ENCODE results near the gene LPP.

LPP gene

DNA sequence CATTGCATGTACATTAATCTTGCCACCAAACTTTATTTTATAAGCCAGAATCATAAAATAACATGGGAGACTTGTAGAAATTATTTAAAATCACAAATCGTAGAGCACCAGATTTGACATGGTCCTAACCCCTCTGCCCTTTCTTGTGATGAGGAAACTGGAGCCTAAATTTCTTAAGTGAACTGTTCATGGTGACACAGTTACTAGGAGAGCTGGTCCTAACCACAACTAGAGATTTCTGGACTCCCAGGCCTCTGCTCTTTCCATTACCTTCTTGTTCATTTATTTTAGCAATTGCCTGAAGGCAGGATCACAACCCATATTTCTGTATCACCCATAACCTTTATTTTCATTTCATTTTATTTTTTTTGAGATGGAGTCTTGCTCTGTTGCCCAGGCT, 352.5 kb downstream of the LPP start:
- DNase-seq, result no peak

- no peak for DNase-seq
These were observed 353.3 kb downstream of the LPP start for GRCh38 chr3:188507244-188507720.

DNA sequence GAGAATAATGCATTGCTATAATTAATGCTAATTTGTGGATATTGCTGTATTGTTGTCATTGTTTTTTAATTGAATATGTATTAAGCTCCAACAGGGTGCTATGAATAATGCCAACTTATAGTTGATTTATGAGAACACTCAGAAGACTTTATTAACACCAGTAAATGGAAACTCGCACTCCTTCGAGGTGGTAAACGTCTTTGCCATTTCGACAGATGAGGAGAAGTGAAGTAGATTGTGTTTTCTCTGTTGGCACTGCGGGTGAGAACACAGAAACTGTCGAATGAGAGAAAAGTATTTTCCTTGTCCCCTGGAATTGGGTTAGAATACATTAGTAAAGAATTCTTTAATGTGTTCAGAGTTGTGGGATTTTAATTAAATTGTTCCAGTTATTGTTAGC, 354.5 kb downstream of the LPP start:
- DNase-seq, result no peak

GRCh38 chr3:188509316-188509715, 355.4 kb downstream of the LPP start:
- DNase-seq, result no peak

- DNase-seq, result no peak
These were observed 356.4 kb downstream of the LPP start for GRCh38 chr3:188510366-188510765.

DNA sequence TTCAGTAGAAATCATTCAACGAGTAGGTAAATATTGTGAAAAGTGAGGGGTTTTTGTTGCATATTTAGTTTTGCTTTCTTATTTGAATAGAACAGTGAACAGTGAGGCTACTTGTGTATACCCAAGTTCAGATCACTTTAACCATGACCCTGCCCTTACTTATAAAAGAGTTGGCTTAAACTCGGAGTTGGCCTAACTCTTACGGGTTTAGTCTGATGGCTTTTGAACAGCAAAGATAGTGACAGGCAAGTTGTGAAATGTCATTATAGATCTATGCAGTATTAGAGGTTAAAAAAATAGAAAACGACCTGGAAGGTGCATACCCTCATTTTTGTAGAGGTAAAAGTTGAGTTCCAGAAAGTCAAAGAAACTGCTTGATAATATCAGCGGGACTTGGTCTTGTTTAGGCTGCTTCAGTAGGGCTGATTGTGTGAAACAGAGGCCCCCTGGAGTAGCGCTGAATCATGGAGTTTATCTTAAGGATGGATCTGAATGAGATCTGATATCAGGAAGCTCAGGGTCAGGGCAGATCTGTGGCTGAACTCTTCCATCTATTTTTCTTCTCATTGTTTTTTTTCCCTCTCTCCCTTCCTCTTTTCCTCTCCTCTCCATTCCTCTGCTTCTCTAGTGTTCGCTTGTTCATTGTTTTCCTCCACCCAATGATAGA, 359.8 kb downstream of the LPP start:
- DNase-seq, result no peak

DNA sequence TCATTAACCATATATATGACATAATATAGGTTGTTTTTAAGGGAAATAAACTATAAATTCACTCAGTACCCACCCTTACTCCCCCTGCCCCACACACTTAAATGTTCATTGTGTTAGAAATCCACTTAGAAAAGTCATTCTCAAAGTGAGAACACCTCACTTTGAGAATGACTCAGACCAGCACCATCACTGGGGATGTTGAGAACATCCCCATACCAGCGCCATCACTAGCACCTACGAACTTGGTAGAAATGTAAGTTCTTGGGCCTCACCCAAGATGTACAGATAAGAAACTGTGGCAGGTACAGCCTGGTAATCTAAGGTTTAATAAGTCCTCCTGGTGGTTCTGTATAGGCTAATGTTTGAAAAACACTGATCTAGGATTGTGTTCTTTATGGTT, 362.6 kb downstream of the LPP start:
- no peak for DNase-seq

- no peak for DNase-seq
These were observed 364.5 kb downstream of the LPP start for GRCh38 chr3:188518416-188518815.

- DNase-seq, result no peak
These were observed 365.0 kb downstream of the LPP start for GRCh38 chr3:188518835-188519452.

DNA sequence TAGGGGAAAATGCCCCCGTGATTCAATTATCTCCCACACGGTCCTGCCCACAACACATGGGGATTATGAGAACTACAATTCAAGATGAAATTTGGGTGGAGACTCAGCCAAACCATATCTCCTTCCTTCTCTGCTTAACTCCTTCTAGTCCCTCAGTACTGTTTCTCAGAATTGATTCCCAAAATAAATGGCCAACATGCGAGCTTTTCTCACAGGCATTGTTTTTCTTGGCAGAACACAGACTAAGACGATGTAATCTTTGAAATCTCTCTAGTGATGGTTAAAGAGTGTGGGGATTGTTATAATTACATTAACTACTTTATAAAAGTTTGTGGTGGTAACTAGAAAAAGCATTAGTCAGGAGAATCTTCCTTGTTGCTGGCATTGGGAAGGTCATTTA, 366.5 kb downstream of the LPP start:
- no peak for DNase-seq

DNA sequence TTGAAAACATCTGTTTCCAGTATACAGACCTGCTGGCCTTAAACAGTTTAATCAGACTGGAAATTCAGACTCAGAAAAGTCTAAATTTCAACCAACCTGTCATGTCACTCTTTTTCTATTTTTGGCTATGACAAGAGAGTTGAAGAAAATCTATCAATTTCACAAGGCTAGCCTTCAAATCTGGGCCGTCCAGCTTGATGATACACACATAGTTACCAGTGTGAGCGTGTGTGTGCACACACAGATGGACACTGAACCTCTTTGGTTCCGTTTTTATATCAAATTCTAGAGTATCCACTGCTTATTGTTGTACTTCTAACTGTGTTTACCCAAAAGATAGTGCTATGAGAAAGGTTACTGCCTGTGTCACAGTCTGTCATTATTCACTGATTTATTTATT, 368.2 kb downstream of the LPP start:
- no peak for DNase-seq

GRCh38 chr3:188523291-188523690, 369.3 kb downstream of the LPP start:
- DNase-seq, result no peak

GRCh38 chr3:188524052-188524451, 370.1 kb downstream of the LPP start:
- DNase-seq, result no peak

DNA sequence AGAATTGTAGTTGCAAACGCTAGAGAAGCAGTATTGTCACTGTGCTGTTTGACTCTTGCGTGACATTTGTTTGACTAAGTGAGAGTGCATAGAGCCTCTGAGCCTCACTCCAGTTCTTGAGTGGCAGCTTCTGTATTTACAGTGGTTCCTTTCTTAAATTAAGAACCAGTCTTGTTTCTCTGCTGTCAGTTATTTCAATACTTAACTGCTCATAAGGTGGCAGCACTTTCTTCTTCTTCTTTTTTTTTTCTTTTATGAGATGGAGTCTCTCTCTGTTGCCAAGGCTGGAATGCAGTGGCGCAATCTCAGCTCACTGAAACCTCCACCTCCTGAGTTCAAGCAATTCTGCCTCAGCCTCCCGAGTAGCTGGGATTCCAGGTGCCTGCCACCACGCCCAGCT, 372.1 kb downstream of the LPP start:
- DNase-seq, result no peak

DNA sequence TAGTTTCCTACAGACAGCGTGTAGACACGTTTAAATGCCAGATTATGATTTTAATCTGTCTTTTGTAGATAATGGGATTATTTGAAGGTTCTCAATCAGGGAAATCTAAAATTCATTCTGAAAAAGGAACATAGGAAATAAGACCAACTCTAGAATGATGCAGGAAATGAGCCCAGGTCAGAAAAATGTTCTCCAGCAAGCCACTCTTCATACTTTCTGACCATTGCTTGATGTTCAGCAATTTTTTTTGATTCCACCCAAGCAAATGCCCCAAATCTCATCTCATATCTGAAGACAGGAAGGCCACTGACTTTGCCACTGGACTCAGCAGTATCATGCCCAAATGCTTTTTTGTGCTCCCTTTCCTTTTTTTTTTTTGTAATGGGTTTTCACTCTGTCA, 373.4 kb downstream of the LPP start:
- DNase-seq, result no peak

DNA sequence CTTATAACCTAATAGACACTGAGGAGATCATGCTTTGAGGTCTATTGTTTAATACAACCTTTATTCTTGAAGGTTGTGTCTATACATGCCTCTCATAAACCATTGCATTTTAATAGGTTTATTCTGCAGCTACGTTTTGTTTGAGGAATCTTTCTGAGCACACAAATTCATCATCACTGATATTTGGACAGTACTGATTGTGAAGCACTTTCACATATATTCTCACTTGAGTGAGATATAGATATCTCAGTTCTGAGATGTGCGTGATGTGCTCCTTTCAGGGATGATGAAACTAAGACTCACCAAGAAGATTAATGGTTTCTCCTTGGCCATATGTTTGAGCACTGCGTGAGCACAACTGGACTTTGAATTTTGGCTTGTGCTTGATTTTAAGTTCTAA, 374.4 kb downstream of the LPP start:
- DNase-seq, result no peak

DNA sequence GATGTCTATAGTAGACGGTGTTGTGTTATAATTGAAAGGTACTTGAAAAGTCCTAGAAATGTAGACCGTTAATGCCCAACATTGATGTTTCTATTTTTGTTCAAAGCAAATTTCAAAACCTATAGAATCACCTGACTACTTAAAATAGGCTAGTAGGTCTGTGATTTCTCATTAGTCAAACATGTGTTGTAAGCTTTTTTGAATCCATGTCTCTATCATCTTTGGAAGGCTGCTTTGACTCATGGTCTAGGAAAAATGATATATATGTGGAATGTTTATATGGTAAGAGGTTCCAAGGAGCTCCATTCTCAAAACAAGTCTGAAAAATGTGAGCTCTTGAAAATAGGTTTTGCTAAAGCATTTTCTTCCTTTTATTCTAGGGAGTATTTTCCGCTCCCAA, 375.3 kb downstream of the LPP start:
- no peak for DNase-seq

- no peak for DNase-seq
These were observed 376.3 kb downstream of the LPP start for GRCh38 chr3:188530226-188530625.

DNA sequence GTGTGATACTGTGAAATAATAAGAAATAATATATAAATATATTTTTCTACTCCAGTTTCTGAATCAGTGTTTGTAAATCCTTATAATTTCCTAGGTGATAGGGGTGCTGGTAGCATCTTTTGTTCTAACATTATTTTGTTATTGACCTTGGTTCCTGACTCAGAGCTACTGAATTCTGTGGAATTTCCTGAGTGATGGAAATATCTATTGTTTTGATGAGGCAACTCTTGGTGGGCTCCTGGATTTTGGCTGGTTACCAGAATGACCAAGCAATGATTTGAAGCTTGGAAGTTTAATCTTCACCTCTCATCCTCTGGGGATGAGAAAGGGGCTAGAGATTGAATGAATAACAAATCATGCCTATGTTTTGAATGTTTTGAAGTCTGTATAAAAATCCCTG, 377.3 kb downstream of the LPP start:
- DNase-seq, result no peak

DNA sequence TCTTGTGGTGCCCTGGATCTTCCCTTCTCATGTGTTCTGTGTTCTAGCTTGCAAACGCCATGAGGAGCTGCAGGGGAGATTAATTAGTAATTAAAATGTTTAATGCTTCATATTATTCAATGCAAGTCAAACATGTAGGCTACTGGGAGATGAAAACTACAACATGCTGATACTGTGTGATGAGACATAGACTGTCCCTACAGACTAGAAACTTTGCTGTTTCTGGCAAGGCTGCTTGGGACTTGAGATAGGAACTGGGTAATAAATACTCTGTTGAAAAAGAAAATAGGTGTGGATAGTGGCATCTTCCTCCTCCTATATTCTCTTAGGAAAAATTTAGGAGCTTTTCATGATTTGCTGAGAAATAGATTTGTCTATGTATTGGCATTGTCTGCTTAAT, 379.2 kb downstream of the LPP start:
- DNase-seq, result no peak

DNA sequence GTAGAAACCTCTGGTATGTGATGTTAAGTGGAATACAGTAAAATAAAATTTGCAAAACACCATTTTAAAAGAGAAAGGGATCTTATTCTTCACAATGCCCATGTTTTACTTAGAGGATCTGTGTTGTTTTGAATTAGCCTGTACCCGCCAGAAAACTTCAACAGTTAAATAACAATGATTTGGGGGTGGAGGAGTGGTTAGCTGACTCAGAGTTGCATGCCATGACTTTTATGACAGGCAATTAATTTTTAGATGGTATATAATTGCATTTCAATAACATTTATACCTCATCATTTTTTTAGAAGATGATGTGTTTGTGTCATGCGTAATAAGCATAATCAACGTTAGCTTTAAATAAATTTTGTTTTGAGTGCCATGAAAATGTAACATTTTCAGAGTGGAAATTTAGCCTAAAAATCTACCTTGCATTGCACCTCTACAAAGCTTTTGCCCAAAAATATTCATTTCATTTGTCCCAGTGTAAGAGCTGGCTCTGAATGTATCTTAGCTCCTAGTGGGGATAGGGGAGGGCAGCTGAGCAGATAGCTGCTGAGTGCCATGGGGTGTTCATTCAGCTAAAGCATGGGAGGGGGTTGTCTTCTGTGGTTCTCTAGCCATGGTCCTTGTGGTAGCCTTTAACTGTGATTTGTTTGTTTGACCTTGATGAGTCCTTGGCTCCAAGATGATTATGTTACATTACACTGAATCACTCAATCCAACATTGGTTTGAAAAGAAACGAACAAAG, 379.8 kb downstream of the LPP start:
- no peak for DNase-seq

DNA sequence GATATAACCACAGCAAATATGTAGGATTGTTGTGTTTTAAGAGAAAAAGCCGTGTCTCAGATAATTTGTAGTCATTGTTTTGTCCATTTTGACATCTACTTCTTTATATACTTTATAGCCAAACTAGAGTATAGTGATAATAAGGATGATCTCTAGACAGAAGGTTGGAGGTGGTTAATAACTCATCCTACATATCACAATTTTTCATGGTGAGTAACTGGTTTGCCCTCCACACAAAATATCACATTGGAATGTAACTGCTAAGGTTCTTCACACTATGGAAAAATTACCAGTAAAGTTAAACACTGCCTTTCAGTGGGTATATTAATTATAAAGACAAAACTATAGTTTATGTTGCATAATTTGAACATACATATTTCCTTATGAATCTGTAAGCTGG, 380.7 kb downstream of the LPP start:
- DNase-seq, result no peak

DNA sequence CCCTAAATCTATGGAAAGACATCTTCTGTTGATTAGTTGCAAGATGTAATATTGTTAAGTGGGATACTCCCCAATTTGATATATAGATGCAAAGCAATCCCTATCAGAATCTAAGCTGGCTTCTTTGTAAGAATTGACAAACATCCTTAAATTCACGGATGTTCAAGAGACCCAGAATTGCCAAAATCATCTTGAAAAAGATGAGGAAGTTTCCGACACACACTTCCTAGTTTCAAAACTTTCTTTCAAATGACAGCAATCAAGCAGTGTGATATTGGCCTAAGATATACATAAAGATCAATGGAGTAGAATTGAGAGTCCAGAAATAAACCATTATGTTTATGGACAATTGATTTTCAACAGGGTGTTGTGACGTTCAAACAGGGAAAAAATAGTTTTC, 383.6 kb downstream of the LPP start:
- no peak for DNase-seq

DNA sequence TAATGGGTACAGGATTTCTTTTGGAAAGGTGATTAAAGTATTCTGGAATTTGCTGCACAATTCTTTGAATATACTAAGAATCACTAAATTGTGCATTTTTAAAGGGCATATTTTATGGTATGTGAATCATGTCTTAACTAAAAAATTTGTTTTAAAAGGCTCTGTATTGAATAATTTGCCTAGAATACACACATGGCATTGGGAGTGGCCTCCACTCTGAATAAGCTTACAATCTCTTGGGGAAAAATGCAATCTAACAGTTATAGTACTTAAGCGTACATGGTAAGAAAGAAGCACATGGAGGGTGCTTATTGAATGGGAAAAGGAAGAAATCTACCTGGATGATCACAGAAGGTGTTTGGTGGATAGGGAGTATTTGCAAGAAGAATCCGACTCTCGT, 385.1 kb downstream of the LPP start:
- DNase-seq, result no peak
